ENCODE measurements around the gene OTUB2. TPM values are rescaled to one million over a fixed set of nuclear protein-coding genes. Genes with fewer than 3 reads are reported as not detected.

The OTUB2 gene
- total RNA-seq, 2 donors from 2014 or later = 6.3 to 6.7 TPM

DNA sequence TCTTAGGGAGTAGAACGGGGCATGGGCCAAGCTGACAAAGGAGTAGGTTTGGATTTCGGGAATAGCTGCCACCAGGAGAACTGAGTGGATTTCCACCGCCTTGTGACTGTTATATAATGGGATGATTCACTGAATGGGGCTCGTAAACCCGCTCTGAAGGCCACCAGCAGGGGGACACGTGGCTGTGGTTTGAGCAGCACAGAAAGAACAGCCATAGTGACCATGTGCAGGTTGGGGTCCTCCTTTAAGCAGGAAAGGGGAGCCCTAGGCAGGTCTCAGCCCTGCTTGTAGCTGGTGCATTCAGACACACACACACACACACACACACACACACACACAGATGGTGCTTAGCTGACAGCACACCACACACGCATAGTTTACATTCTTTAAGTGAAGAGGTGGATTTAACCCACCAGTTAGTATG lies 41.1 kb upstream of the OTUB2 start:
- H3K27ac ChIP-seq (ENCODE audit: low read depth, low read length) = no peak overlapping the region
- no peaks in the 10 kb centered on the region for H3K27me3 ChIP-seq (ENCODE audit: control insufficient read depth, insufficient read depth, low read length, poor library complexity, severe bottlenecking)
- 60 to 75% methylated on average over 1 to 7 of the region's 7 CpGs for WGBS, 2 experiments (ENCODE audit: insufficient coverage in 1 of 2, insufficient read length in 1 of 2)
- H3K4me1 ChIP-seq (ENCODE audit: control insufficient read depth, insufficient read depth, low read length) = peaks cover 11% of the 10 kb centered on the region
- no peaks in the 10 kb centered on the region for H3K27me3 Mint-ChIP-seq (ENCODE audit: insufficient read depth)
- no peaks in the 10 kb centered on the region for H3K9me3 ChIP-seq (ENCODE audit: control insufficient read depth, low read length)
- H3K4me3 Mint-ChIP-seq = no peak overlapping the region
- H3K36me3 ChIP-seq (ENCODE audit: control insufficient read depth, insufficient read depth, low read length) = no peaks in the 10 kb centered on the region
- peak; percentile 88 for DNase-seq
- TF ChIP-seq, protein P1, sequence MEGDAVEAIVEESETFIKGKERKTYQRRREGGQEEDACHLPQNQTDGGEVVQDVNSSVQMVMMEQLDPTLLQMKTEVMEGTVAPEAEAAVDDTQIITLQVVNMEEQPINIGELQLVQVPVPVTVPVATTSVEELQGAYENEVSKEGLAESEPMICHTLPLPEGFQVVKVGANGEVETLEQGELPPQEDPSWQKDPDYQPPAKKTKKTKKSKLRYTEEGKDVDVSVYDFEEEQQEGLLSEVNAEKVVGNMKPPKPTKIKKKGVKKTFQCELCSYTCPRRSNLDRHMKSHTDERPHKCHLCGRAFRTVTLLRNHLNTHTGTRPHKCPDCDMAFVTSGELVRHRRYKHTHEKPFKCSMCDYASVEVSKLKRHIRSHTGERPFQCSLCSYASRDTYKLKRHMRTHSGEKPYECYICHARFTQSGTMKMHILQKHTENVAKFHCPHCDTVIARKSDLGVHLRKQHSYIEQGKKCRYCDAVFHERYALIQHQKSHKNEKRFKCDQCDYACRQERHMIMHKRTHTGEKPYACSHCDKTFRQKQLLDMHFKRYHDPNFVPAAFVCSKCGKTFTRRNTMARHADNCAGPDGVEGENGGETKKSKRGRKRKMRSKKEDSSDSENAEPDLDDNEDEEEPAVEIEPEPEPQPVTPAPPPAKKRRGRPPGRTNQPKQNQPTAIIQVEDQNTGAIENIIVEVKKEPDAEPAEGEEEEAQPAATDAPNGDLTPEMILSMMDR (conservative IDR thresholded peaks at IDR 0.05) = peak; percentile 76
- H3K9ac ChIP-seq (ENCODE audit: extremely low read depth, low read length, poor library complexity, severe bottlenecking) = no peak overlapping the region
- no peaks in the 10 kb centered on the region for H3K9me3 Mint-ChIP-seq
- H3K4me3 ChIP-seq (ENCODE audit: low read length) = no peak overlapping the region
- no peak overlapping the region for H3K27ac Mint-ChIP-seq
- H3K4me1 Mint-ChIP-seq = peaks cover 16% of the 10 kb centered on the region
- no peaks in the 10 kb centered on the region for H3K36me3 Mint-ChIP-seq (ENCODE audit: low read depth)

DNA sequence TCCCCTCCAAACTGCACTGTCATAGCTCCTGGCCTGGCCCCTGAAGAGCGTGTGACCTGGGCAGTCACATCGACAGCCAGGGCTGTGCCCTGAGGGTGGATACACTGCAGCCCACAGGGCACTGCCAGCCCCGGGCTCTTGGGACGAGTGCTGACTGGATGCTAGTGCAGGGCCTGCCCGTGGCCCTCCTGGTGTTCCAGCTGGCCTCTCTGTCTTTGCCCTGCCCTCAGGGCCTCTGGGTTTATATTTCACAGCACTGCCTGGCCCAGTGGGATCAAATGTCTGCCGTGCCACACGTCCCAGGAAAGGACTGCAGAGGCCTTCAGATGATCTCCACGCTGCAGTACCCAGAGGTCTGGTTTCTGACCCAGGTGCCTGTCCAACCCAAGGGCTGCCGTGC lies 39.2 kb upstream of the OTUB2 start:
- Histone ChIP-seq H3K27ac (ENCODE audit: low read depth, low read length) (no peak overlapping the region), H3K9me3 (ENCODE audit: control insufficient read depth, low read length) (no peaks in the 10 kb centered on the region), H3K4me1 (ENCODE audit: control insufficient read depth, insufficient read depth, low read length) (peaks cover 11% of the 10 kb centered on the region), H3K27me3 (ENCODE audit: control insufficient read depth, insufficient read depth, low read length, poor library complexity, severe bottlenecking) (peaks cover 11% of the 10 kb centered on the region), H3K9ac (ENCODE audit: extremely low read depth, low read length, poor library complexity, severe bottlenecking) (no peak overlapping the region), H3K36me3 (ENCODE audit: control insufficient read depth, insufficient read depth, low read length) (no peaks in the 10 kb centered on the region), H3K4me3 (ENCODE audit: low read length) (no peak overlapping the region)
- no peak for DNase-seq
- peaks cover 8% of the 10 kb centered on the region for H3K27me3 Mint-ChIP-seq (ENCODE audit: insufficient read depth)
- no peak overlapping the region for H3K27ac Mint-ChIP-seq
- H3K9me3 Mint-ChIP-seq = no peaks in the 10 kb centered on the region
- 75 to 89% methylated on average over 9 of the region's 9 CpGs for WGBS, 2 experiments (ENCODE audit: insufficient coverage in 1 of 2, insufficient read length in 1 of 2)
- H3K4me1 Mint-ChIP-seq = peaks cover 18% of the 10 kb centered on the region
- H3K4me3 Mint-ChIP-seq = no peak overlapping the region
- H3K36me3 Mint-ChIP-seq (ENCODE audit: low read depth) = no peaks in the 10 kb centered on the region
- TF ChIP-seq, protein P1 (conservative IDR thresholded peaks at IDR 0.05) = no peak

DNA sequence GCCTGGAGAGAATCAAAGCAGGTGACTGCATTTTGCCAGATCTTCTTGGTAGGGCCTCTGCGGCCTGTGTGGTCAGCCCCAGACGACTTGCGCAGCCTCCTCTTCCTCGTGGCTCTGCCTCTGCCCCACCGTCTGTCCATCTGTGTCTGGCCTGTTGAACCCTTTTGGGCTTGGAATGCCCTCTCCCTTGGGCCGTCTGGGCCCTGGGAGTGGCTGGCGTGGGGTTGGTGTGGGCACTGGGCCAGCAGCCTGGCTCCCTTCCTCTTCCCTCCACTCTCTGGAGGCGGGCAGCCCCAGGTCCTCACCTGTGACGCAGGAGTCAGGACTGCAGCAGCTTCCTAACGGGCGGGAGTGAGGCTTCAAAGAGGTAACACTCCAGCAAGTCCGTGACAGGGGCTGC lies 38.8 kb upstream of the OTUB2 start:
- Histone ChIP-seq H3K4me3 (ENCODE audit: low read length) (no peak overlapping the region), H3K36me3 (ENCODE audit: control insufficient read depth, insufficient read depth, low read length) (no peaks in the 10 kb centered on the region), H3K27me3 (ENCODE audit: control insufficient read depth, insufficient read depth, low read length, poor library complexity, severe bottlenecking) (peaks cover 14% of the 10 kb centered on the region), H3K27ac (ENCODE audit: low read depth, low read length) (no peak overlapping the region), H3K4me1 (ENCODE audit: control insufficient read depth, insufficient read depth, low read length) (peaks cover 11% of the 10 kb centered on the region), H3K9me3 (ENCODE audit: control insufficient read depth, low read length) (no peaks in the 10 kb centered on the region), H3K9ac (ENCODE audit: extremely low read depth, low read length, poor library complexity, severe bottlenecking) (no peak overlapping the region)
- Mint-ChIP-seq H3K4me3 (no peak overlapping the region), H3K27ac (no peak overlapping the region), H3K27me3 (ENCODE audit: insufficient read depth) (peaks cover 9% of the 10 kb centered on the region), H3K36me3 (ENCODE audit: low read depth) (no peaks in the 10 kb centered on the region), H3K9me3 (no peaks in the 10 kb centered on the region), H3K4me1 (peaks cover 14% of the 10 kb centered on the region)
- no peak for DNase-seq
- TF ChIP-seq, protein P1 (conservative IDR thresholded peaks at IDR 0.05) = no peak
- WGBS, 2 experiments (ENCODE audit: insufficient coverage in 1 of 2, insufficient read length in 1 of 2) = 88 to 91% methylated on average over 11 to 12 of the region's 12 CpGs

Measured in endodermal cell (in vitro differentiated cells).